Measurements from ENCODE around the gene CTSE.

CTSE gene

GRCh38 chr1:205967554-205968335 is 56.0 kb downstream of the CTSE start:
- no peak for DNase-seq

DNA sequence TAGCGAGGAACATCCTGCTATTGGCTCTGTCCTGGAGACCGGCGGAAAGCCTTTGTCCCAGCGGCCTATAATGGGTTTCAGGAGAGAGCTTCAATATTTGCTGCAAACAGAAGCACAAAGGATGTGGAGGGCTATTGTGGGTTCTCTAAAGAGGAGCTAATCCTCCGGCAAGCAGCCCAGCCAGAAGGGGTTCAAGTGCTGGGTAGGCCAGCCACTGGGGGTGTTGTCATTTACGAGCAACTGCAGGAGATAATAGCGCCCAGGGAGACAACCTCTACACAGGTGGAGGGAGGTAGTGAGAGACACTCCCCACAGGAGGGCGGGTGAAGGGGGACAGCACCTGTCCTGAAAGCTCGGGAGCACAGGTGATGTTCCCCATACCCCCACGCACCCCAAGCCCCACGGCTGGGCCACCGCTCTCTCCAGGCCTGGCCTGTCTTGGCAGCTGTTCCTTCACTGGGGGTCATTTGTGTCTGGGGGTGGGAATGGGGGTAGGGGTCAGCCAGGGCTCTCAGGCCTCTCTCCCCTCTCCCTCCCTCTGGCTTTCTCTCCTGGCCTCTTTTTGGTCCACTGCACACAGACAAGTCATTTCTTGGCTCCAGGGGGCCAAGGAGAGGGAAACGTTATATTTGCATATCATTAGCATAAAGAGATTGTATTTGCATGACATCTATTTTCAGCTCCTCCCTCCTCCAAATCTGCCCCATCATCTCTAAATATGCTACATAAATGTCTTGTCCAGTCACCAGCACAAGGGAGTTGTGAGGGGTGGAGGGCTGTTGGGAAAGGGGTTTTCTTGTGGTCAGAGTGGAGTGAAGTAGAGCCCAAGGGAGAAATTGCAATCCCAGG is 58.4 kb downstream of the CTSE start:
- DNase-seq = no peak

DNA sequence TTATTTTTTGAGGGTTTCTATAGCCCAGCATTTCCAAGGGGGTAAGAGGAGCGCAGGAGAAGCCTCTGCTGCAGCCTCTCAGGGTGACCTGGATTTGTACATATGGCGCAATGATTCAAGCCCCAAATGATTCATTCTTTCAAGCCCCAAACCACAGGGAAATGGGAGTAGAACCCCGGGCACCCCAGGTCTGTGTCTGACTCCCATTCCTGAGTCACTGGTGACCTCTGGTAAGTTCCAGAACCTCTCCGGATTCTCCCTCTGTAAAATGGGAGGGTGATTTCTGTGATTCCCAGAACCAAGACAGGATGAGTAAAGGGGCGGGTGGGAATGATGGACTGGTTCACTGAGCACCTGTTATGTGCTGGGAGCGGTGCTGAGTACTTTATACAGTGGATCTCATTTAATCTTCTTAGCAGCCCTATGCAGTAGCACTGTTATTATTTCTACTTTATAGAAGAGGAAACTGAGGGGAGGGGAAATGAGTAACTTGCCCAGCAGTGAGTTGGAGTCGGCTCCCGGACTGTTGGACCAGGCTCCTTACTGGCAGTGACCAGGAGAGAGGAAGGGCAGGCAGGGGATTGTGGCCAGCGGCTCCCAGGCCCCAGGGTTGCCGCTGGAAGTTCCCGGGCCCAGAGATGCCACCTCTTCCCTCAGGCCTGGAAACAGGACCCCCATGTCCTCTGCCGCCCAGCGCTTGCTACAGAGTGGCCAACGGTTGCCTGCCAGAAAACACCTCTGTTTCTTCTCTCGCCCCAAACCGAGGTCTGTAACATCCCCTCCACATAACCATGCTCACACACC is 60.1 kb downstream of the CTSE start:
- no peak for DNase-seq

- no peak for DNase-seq
These were observed 60.9 kb downstream of the CTSE start for GRCh38 chr1:205962821-205963221.

DNA sequence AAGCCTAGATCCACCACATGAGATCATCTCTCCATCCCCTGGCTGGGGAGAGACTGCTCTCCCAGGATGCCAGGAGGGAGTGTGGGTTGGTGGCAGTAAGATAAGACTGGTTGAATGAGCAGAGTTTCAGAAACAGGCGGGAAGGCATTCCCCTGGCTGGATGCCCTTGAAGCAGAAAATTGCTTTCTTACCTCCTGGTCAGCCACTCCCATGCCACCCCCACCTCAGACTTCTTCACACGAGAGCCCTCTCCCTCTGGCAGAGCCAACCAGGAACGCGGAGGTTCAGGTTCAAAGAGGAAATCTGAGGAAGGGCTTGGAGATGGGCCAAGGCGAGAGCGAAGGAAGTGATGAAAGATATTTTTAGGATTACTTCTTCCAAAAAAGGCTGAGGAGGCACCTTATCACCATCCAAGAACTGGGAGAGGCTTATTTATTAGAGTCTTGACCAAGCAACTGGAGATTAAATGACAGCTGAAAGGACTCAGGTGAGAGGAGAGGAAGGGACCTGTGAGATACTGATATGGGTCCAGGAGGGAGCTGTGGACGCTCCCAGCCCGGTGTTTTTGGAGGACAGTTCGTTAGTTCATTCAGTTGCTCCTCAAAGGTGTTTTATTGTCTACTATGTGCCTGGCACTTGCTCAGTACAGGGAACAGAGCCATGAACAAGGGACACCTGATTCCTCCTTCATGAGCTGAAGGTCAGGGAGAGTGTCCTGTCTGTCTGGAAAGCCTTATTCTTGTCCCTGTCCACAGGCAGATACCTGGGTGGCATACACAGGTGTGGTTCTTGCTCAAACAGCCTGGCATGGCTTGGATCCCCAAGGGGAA is 61.5 kb downstream of the CTSE start:
- no peak for DNase-seq

DNA sequence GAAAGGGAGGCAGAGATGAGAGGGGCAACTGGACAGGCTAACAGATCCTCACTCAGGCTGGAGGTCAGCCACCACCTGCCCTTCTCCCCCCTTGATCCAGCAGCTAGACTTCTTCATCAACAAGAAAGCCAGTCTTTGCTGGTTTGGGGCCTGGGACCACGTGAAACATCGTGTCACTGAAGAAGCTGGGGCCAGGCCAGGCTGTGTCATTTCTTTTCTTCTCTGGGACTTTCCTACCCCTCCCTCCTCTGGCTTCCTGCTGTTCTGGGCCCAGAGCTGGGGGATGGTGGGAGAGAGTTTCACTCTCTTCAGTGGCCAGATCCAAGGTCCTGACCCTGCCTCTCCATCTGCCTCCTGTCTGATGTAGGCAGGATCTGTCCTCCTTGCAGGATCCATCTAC is 62.3 kb downstream of the CTSE start:
- no peak for DNase-seq

DNA sequence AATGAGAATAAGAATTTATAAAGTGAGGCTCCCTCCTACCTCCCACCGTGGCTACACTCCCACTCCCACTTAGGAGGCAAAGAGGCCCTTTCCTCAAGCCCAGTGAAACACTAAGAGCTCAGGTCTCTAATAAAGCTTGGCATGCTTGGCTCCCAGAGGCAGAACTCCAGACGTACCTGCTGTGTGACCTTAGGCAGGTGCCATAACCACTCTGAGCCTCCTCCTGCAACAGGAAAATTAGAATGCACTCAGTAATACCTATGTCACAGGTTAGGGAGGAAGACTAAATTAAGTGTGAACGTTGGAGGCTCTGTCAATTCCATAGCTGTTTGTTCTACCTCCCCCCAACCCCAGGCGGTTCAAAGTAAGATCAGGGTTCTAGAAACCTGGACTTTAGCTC is 63.9 kb downstream of the CTSE start:
- DNase-seq = no peak

All from activated CD8-positive, alpha-beta memory T cell treated with anti-CD3 and anti-CD28 coated beads, Interleukin-2, amount 50 U/mL, for 48 hours (primary cell).